HG03342 (cell line): ENCODE data around the gene PPM1N.

Experiments used
- ATAC-seq: cut with Tn5 transposase; IDR thresholded peaks from one replicate; pipeline ENCODE4 v1.9.1; 2021; ENCODE audit warnings: mild to moderate bottlenecking, moderate library complexity; ENCODE audit not compliant: unreplicated experiment

The PPM1N gene

GRCh38 chr19:45469945-45470761 is 28.1 kb upstream of the PPM1N start:
- no peak for ATAC-seq

- no peak for ATAC-seq
Observed at GRCh38 chr19:45470762-45471081, 27.5 kb upstream of the PPM1N start.

DNA sequence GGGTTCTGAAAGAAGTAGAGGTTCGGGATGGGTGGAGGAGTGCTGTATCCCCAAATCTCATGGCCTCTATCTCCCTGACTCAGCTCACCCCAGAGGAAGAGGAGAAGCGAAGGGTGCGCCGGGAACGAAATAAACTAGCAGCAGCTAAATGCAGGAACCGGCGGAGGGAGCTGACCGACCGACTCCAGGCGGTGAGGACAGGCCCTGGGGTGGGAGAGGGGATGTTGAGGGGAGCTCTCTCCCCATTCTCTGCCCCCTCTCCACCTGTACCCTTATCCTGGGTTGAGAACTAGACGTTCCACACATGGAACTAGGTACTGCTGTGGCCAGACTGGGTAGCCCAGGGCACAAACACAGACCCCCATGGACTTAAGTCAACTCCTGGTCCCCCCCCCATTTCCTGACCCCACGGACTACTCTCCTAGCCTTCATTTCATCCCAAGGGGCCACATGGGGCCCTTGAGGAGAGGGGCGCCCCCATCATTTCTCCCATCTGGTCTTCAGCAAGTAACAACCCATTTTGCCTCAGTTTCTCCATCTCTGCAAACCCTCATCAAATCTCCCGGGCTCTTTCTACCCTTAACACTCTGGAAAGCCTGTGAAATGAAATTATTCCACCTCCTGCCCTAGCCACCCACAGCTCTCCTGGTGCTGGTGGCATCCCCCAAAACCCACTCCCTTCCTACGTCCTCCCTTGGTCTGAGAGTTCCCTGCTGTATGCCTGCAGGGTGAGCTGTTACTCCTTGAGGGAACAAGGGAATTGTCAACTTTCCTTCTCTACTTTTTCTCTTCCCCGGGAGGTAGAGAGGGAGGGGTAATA is 26.9 kb upstream of the PPM1N start:
- no peak for ATAC-seq

GRCh38 chr19:45471931-45472562 is 26.2 kb upstream of the PPM1N start:
- ATAC-seq, result no peak

- ATAC-seq, result no peak
Observed at GRCh38 chr19:45472563-45473366, 25.5 kb upstream of the PPM1N start.

GRCh38 chr19:45473367-45473681 is 24.9 kb upstream of the PPM1N start:
- no peak for ATAC-seq

DNA sequence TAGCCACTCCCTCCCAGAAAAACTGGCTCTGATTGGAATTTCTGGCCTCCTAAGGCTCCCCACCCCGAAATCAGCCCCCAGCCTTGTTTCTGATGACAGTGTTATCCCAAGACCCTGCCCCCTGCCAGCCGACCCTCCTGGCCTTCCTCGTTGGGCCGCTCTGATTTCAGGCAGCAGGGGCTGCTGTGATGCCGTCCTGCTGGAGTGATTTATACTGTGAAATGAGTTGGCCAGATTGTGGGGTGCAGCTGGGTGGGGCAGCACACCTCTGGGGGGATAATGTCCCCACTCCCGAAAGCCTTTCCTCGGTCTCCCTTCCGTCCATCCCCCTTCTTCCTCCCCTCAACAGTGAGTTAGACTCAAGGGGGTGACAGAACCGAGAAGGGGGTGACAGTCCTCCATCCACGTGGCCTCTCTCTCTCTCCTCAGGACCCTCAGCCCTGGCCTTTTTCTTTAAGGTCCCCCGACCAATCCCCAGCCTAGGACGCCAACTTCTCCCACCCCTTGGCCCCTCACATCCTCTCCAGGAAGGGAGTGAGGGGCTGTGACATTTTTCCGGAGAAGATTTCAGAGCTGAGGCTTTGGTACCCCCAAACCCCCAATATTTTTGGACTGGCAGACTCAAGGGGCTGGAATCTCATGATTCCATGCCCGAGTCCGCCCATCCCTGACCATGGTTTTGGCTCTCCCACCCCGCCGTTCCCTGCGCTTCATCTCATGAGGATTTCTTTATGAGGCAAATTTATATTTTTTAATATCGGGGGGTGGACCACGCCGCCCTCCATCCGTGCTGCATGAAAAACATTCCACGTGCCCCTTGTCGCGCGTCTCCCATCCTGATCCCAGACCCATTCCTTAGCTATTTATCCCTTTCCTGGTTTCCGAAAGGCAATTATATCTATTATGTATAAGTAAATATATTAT is 24.3 kb upstream of the PPM1N start:
- ATAC-seq, result no peak

DNA sequence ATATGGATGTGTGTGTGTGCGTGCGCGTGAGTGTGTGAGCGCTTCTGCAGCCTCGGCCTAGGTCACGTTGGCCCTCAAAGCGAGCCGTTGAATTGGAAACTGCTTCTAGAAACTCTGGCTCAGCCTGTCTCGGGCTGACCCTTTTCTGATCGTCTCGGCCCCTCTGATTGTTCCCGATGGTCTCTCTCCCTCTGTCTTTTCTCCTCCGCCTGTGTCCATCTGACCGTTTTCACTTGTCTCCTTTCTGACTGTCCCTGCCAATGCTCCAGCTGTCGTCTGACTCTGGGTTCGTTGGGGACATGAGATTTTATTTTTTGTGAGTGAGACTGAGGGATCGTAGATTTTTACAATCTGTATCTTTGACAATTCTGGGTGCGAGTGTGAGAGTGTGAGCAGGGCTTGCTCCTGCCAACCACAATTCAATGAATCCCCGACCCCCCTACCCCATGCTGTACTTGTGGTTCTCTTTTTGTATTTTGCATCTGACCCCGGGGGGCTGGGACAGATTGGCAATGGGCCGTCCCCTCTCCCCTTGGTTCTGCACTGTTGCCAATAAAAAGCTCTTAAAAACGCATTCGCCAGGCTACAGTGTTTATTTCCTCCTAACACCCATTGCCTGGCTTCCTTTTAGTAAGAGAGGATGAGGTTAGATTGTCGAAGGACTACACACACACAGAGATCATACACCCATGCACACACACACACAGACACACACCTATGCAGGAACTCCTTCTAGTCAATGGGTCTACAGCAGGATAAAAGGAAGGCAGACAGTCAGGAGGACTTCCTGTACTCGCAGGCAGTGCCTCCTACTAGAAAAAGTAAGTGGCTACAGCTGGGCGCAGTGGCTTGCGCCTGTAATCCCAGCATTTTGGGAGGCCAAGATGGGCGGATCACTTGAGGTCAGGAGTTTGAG is 23.4 kb upstream of the PPM1N start:
- no peak for ATAC-seq

DNA sequence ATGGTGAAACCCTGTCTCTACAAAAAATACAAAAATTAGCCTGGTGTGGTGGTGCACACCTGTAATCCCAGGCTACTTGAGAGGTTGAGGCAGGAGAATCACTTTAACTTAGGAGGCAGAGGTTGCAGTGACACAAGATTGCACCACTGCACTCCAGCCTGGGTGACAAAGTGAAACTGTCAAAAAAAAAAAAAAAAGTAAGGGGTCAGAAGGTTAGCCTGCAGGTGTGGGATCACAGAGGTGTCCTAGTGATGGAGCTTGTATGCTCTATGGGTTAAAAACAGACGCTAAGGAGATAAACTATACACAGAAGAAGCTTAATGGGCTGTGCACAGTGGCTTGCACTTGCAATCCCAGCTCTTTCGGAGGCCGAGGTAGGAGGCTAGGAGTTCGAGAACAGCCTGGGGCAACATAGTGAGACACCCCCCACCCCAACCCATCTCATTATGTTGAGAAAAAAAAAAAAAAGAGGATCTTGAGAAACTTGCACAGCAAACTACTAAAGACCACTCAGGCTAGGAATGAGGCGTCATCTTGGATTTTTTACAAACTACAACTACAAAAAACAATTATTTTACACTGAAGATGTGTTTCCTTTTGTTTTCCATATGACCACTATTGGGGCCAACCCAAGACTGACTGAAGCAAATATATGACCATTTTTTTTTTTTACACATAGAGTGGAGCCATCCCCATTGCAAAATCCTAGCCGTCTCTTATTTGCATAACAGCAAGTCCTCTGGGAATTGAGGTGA is 22.5 kb upstream of the PPM1N start:
- no peak for ATAC-seq

DNA sequence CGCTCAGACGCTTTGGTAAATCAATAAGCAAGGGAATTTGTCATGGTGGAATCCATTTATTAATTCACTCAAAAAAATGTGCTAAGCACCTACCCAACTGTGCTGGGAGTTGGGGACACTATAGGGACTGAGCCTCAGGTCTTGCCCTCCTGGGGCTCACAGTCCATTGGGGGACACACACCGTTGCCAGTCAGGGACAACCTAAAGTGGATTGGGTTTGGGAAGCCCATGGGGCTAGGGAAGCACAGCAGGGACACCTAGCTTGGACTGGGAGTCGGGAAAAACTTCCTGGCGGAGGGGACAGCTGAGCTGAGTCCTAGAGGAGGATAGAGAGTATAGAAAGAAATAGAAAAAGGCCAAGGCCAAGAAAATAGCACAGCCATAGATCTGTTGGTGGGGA is 21.9 kb upstream of the PPM1N start:
- ATAC-seq, result no peak

DNA sequence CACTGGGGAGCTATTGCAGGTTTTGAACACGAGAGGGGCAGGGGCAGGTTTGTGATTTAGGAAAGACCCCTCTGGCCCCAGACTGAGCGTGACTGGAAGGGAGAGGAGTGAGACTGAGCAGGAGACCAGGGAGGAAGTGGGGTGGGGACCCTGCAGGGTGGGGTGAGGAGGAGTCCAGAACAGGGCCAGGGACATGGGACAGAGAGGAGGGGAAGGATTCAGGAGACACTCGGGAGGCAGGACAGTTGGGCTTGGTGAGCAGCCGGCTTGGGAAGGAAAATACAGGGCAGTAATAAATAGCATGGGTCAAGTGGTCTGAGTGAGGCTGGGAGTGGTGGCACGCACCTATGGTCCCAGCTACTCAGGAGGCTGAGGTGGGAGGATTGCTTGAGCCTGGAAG is 21.1 kb upstream of the PPM1N start:
- ATAC-seq, result no peak

DNA sequence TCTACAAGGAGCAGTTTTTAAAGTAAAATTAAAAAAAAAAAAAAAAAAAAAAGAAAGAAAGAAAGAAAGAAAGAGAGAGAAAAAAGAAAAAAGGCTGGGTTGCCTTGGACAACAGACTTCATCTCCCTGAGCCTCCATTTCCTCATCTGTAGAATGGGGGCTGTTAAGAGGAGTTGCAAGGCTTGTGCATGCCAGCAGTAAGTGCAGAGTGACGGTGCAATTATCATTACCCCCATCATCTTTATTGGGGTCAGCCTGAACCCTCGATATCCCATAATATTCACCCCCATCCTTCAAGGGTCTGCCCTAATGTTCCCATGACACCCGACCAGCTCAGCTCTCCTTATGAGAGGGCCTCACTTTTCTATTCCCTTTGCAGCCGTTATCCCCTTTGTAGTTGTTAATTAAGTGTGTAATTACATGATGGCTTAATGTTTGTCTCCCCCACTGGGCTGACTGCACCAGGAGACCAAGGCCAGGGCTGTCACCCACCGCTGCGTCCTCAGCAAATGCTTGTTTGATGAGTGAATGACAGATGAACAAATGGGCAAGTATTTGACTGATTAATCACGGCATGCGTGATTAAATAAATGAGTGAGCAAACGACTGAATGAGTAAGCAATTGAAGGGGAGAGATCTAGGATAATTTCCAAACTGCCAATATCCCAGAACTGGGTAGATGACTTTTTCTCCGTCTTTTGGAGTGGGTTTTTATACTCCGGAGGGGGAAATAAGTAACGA is 20.4 kb upstream of the PPM1N start:
- no peak for ATAC-seq

- peak; percentile 60 for ATAC-seq
Observed at GRCh38 chr19:45478454-45479238, 19.6 kb upstream of the PPM1N start.

- no peak for ATAC-seq
Observed at GRCh38 chr19:45483033-45483432, 15.2 kb upstream of the PPM1N start.

DNA sequence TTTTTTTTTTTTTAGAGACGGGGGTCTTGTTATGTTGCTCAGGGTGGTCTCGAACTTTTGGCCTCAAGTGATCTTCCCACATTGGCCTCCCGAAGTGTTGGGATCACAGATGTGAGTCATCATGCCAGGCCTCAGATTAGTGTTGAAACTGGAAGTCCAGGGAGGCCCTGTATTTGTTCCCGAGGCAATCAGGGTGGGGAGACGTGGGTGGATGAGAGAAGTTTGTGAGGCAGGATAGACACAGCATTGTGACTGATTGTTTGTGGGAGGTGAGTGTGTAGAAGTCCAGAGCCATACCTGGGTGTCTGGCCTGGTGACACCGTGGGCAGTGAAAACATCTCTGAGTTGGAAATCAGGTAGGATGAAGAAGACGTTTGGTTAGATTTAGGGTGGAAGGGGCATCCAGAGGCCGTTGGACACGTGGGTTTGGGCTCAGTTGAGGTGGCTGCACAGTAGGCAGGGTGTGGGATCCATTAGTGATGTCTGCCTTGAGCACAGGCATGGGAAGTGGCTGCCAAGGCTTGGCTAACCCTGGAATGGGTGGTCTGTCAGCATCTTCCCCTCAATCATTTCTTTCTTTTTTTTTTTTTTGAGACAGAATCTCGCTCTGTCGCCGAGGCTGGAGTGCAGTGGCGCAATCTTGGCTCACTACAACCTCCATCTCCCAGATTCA is 13.8 kb upstream of the PPM1N start:
- no peak for ATAC-seq

DNA sequence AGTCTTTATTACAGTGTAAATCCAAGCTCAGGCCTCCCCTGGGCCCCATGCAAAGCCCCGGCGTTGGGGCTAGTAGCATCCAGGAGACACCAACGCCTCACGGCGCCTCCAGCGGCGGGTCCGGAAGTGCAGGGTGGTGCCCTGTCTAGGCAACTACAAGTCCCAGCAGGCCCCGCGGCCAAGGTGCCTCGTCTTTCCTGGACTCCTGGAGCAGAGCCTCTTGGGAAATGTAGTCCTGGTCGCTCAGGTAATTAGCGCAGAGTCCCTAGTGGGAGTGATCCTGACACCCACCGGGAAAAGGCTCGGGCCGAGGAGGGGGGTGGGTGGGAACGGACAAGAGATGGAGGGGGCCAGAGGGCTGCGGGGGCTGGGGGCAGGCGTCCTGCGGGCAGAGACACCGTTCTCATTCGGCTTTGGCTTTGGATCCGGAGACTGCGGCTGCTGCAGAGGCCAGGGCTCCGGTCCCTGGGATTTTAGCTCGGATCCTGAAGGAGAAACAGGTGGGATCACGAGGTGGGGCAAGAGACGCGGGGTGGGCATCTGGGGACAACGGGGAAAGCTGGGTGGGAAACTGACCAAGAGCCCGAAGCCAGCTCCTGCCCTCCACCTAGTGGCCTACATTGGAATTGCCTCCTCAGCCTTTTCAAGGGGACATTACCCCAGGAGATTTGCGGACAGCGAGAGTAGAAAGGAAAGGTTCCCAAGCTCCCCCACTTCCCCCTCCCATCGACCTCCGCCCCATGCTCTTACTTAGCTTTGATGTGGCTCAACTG is 12.8 kb upstream of the PPM1N start:
- peak; percentile 82 for ATAC-seq
